Astrocyte of the hippocampus (primary cell): ENCODE results near the gene HAUS1.

ENCODE experiments used
- DNase-seq: peaks from one replicate; pipeline ENCODE4 v3.0.0; 2011; ENCODE audit warnings: low read depth, low spot score

The HAUS1 gene, protein sequence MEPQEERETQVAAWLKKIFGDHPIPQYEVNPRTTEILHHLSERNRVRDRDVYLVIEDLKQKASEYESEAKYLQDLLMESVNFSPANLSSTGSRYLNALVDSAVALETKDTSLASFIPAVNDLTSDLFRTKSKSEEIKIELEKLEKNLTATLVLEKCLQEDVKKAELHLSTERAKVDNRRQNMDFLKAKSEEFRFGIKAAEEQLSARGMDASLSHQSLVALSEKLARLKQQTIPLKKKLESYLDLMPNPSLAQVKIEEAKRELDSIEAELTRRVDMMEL

DNA sequence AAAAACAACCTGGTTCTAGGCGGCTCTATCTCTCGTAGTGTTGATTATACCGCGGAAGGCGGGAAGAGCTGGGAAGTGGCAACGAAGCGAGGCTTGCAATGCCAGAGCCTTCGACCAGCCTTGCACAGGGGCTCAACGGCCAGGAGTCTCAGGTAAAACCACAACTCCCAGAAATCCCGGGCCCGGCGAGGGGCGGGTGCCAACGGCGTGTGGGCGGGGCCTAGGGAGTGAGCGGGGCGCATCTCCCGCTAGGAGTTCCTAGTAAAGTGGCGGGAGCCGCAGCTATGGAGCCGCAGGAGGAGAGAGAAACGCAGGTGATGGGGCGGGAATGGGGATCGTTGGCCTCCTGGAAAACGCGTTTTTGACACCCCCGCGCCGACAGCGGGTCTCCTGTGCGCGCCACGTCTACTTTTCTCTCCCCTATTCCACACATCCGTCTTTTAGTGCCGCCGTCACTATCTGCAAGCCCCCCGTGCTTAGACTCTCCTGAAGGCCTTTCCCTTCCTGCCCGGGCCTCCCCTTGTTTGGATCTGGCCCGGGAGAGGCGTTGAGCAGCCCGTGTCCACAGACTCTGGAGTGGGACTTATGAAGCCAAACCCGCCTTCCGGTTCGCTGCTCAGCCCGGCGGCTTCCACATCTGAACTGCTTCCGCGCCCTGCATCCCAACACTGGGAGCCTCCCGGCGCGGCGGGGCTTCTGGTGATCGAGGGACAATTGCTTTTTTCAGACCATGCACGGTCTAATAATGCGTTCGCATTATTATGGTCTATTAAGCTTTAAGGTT, at the start of gene HAUS1:
TSS of gene HAUS1 (plus strand) at position 258 of the 784 bp plus-strand sequence. CDS start at position 285, 27 bp downstream.
- peak; percentile 93 for DNase-seq

DNA sequence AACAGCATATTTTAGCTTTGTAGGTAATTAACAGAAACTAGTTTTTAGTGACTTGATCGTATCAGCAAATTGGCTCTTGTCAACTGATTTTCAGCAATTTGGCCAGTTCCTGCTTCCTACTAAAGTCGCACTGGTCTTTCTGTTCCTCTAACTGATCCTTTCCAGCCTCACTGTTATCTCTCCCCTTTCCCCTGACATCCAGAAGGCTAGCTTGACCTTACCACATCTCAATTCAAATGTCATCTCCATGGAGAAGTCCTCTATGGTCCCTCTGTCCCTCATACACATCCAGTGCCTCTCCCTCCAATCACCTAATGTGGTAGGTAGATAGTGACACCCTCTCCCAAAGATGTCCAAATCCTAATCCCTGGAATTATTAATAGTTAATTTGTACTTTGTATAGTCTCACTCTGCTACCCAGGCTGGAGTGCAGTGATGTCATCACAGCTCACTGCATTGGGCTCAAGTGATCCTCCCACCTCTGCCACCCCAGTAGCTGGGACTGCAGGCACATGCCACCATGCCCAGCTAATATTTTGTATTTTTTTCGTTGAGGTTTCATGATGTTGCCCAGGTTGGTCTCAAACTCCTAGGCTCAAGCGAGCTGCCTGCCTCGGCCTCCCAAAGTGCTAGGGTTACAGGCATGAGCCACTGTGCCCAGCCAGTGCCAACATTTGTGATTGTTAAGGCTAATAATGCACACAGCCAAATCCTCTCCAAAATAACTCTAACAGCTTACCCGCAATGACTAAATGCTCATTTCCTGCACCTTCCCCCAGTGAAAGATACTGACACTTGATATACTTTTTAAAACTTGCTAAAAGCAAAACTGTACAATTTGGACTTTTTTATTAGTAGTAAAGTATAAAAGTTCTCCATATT, 49.0 kb upstream of the HAUS1 start:
- no peak for DNase-seq

DNA sequence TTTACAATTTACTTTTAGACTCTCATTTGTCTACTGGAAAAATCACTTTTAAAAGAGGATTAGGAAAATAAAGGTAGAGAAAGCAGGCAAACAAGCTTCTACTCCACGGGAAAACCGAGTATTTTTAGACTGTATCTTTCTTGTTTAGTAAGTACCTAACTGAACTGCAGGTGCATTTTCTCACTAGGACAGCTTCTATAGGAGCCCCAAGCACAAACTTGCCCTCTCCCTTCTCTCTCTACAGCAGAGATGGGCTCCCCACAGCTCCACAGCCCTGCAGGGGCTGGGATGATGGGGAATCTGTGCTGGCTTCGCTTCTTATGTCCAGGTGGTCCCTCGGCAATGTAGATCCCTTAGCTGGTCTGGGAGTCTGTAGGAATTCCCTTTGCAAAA, 48.4 kb upstream of the HAUS1 start:
- DNase-seq = no peak

DNA sequence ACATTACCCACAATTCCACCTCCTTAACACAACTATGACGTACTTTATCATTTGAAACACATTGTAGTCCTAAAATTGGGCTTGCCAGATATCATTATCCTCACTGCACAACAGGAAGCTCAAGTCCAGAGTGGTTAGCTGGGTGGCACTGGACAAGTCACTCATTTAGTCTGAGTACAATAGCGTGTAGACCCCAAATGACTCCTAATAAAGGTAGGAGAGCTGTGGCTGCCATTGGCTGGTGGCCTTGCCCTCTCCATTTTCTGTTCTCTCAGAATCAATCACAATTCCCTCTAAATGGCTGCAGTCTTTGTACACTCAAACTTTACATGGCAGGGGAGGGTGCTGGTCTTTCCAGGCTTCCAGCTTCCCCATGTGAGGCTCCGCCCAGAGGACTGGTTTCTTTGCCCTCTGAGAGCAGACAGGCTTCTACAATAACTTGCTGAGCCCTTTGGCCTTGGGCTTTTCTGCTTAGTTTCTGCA, 43.8 kb upstream of the HAUS1 start:
- DNase-seq = no peak

DNA sequence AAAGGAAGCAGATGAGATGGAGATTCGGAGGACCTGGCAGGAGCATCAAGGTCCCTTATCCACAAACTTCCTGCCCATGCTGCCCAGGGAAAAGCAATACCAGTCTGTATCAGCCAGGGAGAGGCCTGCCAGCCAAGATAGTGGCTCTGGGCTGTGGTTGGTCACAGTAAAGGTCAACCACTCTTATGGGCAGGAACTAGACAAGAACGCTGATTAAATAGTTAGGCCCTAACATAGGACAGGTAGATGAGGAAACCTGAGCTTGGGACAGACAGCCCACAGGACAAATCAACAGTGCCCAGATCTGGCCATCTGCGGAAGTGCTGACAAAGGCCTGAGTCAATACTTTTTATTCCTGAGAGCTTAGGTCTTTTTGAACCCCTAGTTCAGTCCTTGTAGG, 42.8 kb upstream of the HAUS1 start:
- DNase-seq = no peak

DNA sequence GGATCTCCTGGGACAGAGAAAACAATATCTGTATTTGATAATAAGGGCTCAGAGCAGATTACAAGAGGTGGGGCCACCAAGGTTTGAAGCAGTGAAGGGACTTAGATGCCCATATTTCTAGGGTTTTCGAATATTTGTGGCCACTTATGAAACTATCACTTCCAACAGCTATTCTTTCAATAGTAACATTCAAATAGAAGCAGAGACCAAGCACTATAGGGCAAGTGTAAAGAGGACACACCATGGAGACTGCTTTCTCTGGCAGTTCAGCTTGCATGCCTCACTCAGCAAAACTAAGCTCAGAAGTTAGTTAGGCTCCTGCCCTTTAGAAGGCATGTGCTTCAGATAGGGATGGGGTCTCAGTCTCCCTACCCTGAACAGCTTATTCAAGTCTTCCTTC, 42.4 kb upstream of the HAUS1 start:
- DNase-seq = no peak

DNA sequence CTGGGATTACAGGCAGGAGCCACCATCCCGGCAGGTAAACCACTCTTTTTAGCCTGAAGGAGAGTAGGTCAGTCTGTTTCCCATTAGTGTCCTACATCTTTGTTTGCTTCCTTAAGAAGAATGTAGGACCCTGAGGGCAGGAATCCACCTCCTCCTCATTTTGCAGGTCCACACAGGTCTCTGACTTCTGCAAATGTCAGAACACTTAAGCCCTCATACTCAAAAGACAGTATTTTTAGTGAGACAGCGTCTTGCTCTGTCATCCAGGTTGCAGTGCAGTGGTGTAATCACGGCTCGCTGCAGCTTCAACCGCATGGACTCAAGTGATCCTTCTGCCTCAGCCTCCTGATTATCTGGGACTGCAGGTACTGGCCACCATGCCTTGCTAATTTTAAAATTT, 41.4 kb upstream of the HAUS1 start:
- no peak for DNase-seq

DNA sequence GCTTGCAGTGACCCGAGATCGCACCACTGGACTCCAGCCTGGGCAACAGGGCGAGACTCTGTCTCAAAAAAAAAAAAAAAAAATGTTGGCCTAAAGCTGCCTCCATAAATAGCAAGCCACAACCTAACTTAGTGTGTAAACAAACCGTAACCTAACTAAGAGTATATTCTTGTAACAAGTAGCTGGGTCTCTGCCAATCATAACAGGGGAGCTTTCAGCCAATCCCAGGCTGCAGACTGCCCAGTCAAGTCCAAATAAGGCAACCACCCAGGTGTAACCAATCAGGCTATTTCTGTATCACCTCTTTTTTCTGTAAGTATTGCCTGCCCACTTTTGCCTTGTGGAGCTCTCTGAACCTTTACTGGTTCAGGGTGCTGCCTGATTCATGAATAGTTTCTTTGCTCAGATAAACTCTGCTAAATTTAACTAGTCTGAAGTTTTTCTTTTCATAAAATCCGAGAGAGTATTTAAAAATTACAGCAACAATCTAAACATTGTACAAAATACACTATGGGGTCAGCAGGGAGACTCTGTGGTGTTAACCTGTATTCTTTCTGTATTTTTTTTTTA, 36.7 kb upstream of the HAUS1 start:
- peak; percentile 37 for DNase-seq

DNA sequence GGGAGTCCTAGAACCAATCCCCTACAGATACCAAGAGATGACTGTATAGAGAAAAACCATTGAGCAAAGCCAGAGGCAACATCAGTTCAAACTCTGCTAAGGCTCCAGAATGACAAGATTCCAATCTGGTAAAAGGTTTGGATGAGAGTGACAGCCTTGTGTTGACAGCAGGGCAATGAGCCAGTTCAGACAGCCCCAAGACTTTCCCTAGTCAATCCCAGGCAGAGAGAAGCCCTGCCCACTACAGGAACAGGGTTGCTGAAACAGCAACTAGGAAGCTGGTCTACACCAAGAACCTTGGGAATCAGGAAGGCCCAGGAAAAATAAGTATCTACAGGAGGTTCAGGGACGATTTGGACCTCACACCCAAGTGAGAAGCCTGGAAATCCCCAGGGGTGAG, 35.4 kb upstream of the HAUS1 start:
- DNase-seq = no peak

DNA sequence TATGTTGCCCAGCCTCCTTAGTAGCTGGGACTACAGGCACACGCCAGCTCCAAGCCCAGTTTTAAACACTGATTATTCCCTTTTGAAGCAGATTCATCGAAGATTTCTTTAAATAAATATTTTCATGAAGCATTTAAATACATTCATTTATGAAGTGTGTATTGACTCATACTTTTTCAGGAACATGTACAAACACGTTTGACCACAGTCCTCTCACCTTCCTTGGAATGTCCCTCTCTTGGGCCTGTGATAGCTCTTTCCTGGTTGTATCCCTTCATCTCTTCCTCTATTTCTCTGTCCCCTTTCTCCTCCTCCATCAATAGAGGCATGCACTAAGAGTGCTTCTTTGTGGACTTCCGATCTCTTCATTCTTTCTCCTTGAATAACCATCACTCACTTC, 34.7 kb upstream of the HAUS1 start:
- DNase-seq = peak; percentile 27

DNA sequence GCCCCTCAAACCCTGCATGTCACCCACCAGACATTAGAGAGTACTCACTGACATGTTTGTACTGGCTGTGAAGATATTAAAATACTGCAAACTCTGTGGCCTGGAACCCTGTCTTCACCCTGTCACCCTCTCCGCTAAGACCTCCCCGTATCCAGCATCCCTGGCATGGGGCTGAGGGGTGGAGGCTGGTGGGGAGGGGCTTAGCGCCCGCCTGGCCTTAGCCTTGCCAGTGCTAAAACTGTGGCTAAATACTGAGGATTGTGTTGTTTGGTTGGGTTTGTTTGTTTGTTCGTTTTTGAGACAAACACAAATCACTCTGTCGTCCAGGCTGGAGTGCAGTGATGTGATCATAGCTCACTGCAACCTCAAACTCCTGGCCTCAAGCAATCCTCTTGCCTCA, 34.0 kb upstream of the HAUS1 start:
- DNase-seq = no peak

DNA sequence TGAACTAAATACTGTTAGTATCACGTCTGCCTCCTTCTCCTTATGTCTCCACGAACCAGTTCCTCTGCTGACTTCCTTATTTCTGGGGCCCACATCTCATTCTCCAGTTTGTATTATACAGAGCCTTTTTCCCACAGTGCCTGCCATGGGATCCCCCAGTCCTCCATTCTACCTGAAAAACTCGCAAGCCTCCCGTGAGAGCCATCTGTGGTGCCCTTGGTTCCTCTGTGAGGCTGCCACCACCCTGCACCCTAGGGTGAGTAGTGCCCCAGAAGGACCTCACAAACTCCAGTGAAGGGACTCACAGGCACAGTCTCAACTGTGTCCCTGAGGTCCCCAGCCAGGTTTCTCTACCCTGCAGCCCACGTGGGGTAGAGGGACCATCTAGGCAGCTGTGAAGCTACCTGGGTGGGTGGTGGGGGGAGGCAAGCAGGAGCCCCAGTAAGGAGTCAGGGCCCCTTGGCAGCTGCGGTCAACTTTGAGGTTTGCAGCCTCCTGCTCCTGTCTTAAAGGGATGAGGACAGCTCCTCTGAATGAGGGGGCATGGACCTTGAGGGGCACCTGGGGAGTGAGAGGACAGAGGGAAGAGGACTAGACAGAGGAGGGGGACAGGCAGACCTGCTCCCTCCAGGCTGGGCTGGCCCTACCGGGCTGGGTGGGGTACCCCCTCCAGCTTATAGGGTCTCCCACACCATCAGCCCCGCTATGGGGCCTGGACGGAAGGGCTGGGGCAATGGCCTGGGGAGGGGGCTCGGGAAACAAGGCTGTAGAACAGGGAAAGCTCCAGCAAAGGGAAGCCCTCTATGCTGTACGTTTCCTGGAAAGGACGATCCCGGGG, 33.2 kb upstream of the HAUS1 start:
- DNase-seq = no peak

DNA sequence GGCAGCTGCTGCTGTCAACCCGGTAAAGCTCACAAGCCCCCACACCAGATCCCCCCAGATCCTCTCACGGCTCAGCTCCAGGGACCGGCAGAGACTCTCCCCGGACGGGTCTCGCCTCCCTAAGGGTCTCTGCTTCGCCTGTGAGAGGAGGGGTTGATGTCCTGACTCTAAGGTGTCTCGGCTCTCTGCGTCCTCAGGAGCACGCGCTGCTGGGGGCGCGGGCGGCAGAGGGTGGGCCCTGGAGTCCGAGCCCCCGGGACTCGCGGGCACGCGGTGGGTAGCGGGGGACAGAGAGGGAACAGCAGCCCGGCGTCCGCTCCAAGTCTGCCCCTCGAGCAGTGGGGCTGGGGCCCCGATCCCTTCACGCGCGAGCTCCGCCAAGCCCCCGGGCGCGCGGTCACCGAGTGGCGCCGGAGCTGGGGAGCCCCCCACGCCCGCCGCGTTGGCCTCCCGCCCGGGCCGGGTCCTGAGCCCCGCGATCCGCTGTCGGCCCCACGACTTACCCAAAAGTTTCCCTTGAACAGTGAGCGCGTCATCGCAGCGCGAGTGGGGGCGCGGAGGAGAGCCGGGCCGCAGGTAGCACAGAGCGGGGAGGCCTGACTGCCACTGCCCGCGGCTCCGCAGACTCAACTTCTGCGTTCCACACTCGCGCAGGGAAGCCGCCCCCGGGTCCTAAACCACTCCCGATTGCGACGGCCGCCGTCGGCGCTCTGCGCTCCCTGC, 32.4 kb upstream of the HAUS1 start, which contains the start of gene PSTPIP2:
TSS of gene PSTPIP2 (minus strand) at position 608 of the 723 bp plus-strand sequence. CDS start at position 536, 72 bp downstream.
- peak; percentile 86 for DNase-seq

DNA sequence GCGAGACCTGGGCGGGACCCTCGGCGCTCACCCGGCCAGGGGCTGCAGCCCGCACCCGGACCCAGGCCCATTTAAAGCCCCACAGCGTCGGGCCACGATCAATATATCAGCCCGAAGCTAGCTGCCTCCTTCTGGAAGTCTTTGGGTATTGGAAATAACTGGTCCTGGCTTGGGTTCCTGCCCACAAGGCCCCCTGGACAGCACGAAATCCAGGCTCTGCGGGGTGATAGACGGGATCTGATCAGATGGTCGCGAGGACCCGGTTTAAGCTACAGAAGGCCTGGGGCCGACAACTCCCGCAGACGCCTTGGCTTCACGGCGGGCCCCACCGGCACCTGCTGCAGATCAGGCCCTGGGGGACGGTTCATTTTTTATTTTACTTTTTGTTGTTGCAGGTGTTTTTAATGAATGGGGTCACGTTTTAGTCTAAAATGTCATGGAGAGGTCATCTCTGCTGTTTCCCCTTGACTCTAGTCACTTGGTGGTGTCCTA, 31.8 kb upstream of the HAUS1 start:
- no peak for DNase-seq

DNA sequence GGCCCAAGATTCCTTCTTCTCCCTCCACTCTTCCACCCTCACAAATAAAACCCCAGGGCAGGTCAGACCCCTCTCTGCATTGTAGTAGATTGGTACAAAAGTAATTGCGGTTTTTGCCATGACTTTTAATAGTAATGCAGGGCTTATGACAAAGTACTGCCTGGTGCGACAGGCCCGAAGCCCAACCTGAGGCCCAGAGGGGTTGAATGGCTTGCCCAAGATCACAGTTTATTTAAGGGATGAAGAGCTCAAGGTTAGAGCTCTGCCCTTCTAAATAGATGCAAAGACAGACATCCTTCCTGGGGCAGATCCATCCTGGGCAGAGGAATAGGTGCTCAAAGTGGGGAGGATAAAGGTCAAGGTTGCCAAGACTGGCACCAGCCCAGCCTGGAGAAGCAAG, 31.2 kb upstream of the HAUS1 start:
- no peak for DNase-seq

DNA sequence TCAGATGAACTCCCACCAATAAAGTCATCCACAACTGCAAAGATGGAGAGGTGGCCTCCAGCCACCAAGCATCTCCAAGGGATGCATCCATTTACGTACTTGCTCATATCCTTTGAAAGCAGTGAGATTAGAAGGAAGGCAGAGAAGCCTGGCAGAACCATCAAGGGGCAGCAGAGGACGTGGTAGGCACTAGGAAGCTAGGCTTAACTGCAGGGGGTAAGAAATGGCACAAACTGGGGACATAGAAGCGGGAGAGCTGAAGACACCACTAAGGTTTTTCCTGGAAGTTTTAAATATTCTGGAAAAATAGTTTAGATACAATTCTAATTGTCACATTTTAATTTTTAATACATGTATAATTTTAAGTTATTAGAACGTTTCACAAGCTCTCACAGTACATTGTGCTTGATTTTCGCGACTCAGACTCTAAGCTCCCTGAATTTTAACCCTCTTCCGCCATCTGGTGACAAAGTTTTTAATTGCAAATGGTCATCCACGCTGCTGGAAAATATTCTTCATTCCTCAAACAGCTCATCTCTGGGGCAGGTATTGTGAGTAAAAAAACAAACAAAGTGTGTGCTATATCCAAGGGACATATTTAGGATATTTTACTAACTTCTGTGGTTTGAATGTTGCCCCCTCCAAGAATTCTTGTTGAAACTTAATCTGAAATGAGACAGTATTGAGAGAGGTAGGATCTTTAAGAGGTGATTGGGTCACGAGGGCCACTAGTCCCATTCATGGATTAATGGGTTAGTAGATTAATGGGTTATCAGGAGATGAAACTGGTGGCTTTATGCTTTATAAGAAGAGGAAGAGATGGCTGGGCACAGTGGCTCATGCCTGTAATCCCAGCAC, 30.5 kb upstream of the HAUS1 start:
- DNase-seq = peak; percentile 81

DNA sequence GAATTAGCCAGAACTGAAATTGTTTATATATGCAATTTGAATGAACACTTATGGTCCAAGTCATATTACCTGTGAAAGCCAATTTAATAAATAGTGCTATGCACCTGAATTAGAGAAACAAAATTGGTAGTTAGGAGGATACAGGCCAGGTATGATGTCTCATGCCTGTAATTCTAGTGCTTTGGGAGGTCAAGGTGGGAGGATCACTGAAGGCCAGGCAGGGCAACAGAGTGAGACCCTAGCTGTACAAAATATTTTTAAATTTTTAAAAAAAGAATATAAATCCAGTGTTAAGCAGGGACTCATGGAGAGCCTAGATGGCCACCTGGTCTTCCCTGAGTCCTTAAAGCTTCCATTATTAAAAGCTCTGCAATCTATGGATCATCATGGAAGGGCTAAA, 24.8 kb upstream of the HAUS1 start:
- no peak for DNase-seq

DNA sequence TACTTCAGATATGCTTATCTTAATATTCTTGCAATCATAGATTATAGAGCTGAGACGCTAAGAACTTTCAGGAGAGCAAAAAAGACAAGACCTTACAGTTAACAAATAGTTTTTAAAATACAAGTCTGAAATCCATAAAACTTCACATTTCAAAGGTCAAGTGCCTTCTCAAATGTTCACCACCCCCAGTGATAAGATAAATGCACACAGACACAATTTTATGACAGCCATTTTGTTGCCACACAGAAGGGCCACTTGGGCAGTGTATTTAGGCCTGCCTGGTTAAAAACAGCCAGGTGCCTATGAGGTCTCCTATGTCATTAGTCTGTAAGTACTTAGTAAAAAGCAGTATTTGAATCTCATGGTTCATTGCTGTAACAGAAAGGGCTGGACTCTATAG, 24.0 kb upstream of the HAUS1 start:
- DNase-seq = no peak

DNA sequence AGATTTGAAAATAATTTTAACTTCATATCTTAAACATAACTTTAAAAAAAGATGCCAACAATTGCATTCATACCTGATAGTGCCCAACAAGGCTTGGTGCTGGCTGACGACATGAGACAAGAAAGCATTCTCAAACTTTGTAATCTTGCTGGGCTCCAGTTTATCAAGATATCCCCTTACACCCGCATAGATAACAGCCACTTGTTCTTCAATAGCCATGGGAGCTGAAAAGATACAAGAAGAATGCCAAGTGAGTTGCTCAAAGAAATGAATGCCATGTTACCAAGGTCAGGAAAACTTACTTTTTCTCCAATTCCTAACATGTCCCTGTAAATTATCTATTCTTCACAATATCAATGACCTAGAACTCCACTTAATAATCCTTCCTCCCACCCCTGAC, 19.8 kb upstream of the HAUS1 start:
- no peak for DNase-seq
